Heart left ventricle (tissue), 13 donors: Measurements from ENCODE around the gene RIPK3.

Experiments
- CTCF ChIP-seq, 12 donors: fragments of 200-600 bp; sonication (generic) in 4 of 12; IDR thresholded peaks; one replicate each; pipeline versions ENCODE4 v1.5.0 to v1.8.0; 2018 to 2022; ENCODE audit warnings: antibody characterized with exemption in 12 of 12, mild to moderate bottlenecking in 5 of 12
- POLR2A ChIP-seq, 2 donors: fragments of 450-650 bp; IDR thresholded peaks; one replicate each; pipeline ENCODE4 v1.6.1; 2017; ENCODE audit warnings: antibody characterized with exemption in 2 of 2, mild to moderate bottlenecking in 2 of 2, moderate library complexity in 2 of 2
- donor health status: ischemic (EF 13 %, LVEDD 7.1; RV severe dilation, severe dysfunction).
- donor health status: DM: no; HTN: yes; CAD: no.
- donor health status: DM: no; HTN: no; CAD: no.
- donor health status: ischemic (EF 25% LVEDD 6.9; RV normal size, moderate dysfunction).
- donor health status: ischemic (EF 25% LVEDD 5.7; RV mildly dilated, moderate dysfunction).
- donor health status: ischemic (EF 35%, LVEDD 5.7; RV mildly dilated, moderate dysfunction).
- donor health status: nonischemic (EF 11% LVEDD 7.7; RV severe dilation, severe dysfunction).
- donor health status: DM: yes; HTN: yes; CAD: no.
- donor health status: PGD.
- donor health status: ischemic (EF 29% LVEDD 5.4; RV normal size, mild dysfunction).
- donor health status: nonischemic (EF 23%, LVEDD 6.1; RV moderate dilation, normal function).

- TF ChIP-seq CTCF (IDR thresholded peaks at IDR 0.05): no peak
- TF ChIP-seq POLR2A (IDR thresholded peaks at IDR 0.05): no peak
These were observed 37.9 kb upstream of the RIPK3 start for GRCh38 chr14:24377657-24378056.
